Measurements from ENCODE around the gene CACNB2.

Gene CACNB2

DNA sequence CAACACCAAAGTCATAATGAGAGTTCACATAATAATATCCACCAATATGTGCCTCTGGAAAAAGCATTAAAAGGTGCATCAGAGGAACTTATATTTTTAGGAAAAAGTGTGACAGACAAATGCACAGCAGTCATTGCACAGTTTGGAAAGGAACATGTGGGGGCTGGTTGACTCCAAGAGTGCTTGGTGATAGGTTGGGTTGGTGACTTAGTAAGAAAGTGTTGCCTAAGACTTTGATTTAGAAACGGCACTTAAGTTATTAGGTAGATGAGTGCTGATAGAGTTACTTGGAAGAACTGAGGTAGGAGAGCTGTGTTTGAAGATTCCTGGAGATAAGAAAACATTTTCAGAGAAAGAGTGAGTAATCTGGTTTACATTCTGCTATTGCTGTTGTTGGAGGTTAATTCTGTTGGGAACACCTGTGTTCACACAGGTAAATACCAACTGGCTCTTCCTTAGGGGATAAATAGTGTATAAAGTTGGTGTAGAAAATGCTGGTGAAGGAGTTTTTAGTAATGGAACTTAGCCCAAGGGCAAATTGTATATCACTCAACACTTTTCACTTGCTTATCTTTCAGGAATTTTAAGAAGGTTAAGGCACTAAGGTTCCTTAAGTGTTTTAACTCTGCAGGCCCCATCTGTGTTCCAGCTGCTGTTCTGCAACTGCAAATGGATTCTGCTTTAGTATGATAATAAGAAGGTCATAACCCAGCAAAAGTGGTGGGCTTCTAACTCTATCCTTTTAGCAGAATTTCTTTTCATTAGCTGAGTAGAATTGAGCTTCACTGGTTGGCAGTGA, 315.1 kb downstream of the CACNB2 start:
- DNase-seq (ENCODE audit: low read depth in 3 of 3), result no peak

DNA sequence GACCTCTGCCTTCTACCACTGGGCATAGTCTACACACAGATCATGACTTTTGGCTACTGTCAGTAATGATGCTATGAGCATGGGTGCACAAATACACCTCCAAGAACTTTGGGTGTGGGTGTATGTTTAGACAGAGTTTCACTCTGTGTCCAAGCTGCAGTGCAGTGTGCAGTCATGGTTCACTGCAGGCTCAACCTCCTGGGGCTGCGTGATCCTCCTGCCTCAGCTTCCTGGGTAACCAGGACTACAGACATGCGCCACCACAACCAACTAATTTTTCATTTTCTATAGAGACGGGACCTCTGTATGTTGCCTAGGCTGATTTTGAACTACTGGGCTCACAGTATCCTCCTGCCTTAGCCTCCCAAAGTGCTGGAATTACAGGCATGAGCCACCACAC, 316.8 kb downstream of the CACNB2 start:
- DNase-seq (ENCODE audit: low read depth in 3 of 3), result no peak

DNA sequence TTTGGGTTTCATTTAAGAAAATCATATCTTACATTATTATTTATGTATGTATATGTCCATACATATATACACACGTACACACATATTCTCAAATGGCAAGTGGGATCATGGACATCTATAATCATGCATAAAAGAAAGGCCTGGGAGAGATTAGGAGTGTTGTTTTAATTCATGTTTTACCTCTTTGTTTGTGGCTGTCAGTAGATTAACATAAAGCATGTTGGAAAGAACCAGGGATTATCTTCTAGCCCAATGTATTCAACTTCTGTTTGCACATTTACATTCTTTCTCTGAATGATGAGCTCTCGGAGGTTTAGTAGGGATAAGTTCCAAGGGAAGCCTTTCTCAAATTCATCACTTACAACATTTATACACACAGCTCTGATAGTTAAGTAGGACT, 319.8 kb downstream of the CACNB2 start:
- no peak for DNase-seq (ENCODE audit: low read depth in 3 of 3)

DNA sequence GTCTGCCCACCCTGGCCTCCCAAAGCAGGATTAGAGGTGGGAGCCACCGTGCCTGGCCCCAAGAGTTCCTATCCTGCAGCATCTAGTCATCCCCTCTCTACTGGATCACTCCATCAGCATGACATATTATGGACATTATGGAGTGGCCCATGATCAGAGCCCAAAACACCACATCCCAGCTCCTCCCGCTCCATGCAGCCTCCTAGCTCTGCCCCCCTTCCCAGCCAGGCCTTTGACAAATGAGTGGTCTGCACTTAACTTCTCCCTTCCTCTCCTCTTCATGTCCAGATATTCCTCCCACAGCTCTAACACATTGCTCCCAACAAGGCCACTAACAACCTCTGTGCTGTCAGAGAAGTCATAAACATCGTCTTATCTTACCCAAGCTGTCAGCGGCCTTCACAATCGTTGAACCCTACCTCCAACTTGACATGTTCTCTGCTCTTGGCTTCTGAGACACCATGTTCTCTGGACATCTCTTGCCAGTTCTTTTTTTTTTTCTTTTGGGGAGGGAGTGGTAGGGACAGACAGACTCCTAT, 323.5 kb downstream of the CACNB2 start:
- no peak for DNase-seq (ENCODE audit: low read depth in 3 of 3)

DNA sequence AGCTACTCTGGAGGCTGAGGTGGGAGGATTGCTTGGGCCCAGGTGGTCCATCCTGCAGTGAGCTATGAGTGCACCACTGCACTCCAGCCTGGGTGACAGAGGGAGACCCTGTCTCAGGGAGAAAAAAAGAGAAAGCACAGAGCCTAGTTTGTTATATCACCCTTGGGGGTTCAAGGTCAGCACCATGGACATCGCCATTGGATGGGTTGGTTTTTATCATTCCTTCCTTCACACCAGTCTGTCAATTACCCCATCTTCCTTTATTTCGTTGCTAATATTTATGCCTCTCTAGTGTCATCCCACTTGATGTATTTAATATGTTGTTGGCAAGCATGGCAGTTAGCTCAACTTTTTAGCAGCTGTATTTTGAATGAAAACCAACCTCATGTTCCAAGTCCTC, 328.9 kb downstream of the CACNB2 start:
- DNase-seq (ENCODE audit: low read depth in 3 of 3), result no peak

DNA sequence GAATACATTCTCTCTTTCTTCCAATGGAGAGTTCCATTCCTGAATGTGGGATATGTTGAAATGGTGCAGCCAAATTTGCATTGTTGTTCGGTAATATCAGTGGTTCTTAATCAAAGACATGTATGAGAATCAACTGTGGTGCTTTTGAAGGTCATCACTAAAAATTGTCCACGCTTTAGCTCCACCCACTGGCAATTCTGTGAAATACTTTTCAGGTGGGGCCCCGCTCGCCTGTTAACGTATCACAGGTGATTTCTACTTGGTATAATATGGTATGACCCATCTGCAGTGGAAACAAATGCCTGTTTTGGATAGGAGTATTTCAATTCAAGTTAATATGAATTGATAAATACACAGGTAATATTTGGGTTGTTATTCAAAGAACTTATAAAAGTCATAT, 332.8 kb downstream of the CACNB2 start:
- no peak for DNase-seq (ENCODE audit: low read depth in 3 of 3)

DNA sequence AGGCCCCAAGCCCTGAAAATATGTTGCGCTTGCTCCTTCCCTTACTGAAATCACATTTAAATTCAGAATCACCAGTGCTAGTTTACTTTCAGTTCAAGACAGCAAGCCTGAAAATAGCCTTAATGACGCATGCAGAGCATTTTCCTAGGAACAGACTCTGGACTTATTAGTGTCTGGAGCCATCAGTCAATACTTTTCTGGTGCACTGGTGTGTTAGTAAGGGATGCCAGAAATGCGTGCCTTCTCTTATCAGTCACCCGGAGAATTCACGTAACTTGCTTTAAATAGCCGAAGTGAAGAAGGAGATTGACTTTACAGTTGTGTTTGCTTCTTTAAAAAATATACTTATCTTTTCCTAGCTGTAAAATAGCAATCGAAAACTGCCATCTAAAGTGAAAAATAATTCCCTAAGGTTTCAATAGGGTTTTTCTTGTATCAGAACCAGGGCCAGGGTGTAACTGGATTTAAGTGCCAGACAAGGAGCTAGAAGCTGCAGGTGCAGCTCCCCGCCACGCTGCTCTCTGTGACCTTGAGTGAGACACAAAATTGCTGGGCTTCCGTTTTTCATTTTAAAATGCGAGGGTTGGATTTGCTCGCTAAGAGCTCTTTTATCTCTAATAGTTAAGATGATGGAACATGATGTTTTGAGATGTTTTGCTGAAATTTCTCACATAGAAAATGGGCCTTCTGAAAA, 333.3 kb downstream of the CACNB2 start:
- DNase-seq (ENCODE audit: low read depth in 3 of 3), result no peak

DNA sequence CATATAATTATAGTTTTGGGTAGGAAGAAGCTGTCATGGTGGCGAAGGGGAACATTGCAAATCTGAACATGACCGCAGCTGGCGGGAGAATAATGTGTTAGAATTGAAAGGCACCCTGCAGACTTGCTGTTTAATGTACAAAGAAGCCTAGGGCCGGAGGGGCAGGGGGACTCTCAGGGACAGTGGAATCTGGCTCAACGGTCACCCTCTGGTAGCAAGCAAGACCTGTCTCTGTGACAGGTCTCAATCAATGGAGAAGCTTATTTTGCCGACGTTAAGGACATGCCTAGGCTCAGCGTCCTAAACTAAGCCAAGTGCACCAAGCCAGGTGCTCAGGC, 333.9 kb downstream of the CACNB2 start:
- DNase-seq (ENCODE audit: low read depth in 3 of 3), result no peak

DNA sequence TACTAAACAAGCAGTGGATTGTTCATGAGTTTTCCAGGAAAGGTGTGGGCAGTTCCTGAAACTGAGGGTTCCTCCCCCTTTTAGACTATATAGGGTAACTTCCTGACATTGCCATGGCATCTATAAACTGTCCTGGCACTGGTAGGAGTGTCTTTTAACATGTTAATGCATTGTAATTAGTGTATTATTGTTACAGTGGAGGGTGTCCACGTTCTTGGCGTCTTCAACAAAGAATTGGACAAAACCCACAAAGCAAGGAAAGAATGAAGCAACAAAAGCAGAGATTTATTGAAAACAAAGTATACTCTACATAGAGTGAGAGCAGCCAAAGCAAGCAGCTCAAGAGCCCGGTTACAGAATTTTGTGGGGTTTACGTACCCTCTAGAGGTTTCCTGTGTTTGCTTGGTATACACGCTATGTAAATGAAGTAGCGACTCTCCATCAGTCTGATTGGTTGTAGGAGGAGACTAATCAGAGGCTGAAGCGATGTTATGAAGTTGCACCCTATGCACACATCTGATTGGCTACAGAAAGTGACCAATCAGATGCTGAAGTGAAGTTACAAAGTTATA, 335.9 kb downstream of the CACNB2 start:
- DNase-seq (ENCODE audit: low read depth in 3 of 3), result no peak

DNA sequence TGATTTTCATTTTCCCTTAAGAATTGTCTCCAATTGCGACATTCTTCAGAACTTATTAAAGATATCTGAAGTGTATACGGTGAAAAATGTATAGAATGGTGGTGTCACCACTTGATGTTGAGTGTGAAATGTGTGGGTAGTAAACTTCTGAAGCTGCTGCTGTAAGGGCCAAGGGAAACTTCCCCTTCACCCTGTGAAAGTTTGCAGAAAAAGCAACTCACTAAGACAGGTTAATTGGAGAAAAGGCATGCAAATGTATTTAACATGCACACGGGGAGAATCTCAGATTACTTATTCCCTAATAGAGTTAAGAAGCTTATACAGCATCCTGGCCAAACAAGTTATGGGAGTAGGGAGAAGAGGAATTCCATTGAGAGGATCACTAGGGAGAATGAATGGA, 338.1 kb downstream of the CACNB2 start:
- no peak for DNase-seq (ENCODE audit: low read depth in 3 of 3)

DNA sequence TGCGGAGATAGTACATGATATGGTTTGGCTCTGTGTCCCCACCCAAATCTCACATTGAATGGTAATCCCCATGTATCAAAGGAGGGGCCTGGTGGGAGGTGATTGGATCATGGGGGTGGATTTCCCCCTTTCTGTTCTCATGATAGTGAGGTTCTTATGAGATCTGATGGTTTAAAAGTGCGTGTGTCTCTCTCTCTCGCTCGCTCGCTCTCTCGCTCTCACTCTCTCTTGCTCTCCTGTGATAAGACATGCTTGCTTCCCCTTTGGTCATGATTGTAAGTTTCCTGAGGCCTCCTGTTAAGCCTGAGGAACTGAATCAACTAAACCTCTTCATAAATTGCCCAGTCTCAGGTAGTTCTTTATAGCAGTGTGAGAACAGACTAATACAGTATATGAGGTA, 339.3 kb downstream of the CACNB2 start:
- no peak for DNase-seq (ENCODE audit: low read depth in 3 of 3)

DNA sequence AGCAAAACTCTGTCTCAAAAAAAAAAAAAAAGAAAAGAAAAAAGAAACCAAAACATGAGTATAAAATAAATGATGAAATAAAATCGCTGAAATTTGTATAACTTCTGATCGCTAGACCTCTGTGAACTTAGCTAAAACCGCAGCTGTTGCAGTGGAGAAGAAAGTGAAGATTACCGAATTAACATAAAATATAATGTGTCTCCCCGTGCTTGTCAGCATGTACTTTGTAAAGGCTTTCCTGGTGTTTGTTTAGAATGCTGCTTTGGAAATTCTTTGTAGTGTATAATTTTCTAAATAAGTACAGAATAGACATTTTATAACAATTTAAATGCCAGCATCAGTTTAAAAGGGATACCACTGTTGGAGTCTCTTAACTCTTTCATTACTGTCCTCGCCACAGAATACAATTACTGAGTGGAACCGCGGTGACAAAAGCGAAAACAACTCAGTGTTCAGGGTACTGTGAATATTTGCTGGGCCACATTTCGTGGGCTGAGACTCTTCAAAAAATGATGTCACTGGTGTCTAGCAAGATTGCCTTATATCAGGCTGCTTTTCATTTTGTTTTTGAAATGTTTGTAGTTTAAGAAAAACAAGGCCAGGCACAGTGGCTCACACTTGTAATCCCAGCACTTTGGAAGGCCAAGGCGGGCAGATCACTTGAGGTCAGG, 343.4 kb downstream of the CACNB2 start:
- DNase-seq (ENCODE audit: low read depth in 3 of 3), result no peak

DNA sequence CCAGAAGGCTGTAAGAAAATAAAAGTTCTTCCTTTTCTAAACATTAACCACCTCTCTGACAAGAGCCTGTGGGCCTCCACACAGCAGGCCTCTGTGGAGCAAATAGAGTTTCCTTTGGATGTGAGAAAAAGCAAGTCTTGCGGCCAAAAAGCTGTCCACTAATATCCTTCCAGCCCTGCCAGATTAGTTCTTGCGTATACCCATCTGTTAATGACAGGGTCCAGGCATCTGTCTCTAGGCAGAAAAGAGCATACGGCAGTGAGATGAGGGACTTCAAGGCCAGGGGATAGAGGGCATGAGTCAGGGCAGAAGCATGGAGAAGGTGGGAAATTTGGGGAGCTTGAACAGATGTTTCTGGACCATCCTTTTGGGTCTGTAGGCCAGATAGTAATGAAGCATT, 346.2 kb downstream of the CACNB2 start:
- DNase-seq (ENCODE audit: low read depth in 3 of 3), result no peak

DNA sequence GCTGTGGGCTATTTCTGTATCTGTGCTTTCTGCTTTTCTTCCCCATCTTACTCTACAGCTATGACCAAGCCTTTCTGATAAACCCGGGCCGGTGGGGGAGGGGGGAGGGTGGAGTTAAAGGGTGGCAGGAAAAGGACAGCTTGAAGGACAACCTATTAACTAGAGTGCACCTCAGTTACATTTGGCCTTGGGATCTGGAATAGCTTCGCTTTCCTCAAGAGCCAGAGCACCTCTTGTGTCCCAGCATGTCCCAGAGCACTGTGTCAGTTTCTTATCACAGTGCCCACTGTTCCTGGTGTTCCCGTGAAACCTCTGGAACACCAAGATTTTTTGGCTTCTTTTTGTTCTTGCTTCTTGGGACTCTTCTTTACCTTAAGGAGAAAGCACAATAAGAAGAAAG, 350.5 kb downstream of the CACNB2 start:
- DNase-seq (ENCODE audit: low read depth in 3 of 3), result no peak

DNA sequence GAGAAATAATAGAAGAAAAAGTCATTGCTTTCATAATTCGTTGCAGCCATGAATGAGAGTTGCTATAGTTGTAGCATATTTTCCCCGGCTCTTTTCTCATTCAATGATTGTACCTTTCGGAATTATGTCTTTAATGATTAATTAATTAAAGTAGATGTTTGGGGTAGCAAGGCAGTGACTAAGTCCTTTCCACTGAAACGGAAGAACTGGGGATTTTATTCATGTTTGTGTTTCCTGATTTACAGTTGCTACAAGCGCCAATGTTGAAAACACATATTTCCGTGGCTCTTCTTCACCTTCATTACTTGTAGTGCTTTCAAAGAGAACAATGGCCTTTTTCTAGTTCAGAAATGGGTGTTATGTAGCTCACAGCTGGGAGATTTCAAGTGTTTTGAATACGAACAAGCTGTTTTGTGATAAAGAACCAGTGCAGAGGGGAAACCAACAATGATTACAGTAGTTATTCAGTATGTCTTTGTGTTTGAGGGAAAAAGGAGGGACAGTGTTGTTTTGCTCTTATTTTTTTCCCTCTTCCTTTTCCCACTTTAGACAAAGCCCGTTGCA, 357.7 kb downstream of the CACNB2 start:
- DNase-seq (ENCODE audit: low read depth in 3 of 3), result no peak

DNA sequence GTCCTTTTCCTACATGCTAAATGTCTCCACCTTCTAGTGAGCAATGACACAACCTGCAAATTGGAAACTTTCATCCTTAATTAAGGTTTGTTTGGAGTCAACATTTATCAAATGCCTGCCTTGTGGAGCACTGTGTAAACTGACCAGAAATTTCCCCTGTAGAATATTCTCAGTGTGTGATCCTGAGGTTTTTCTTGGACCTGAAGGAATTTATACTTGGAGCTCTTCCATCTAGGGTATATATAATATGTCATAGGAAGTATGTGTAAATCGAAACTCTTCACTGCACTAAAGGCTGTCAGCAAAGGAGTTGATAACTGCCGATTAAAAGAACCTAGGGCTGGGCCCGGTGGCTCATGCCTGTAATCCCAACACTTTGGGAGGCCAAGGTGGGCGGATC, 358.8 kb downstream of the CACNB2 start:
- no peak for DNase-seq (ENCODE audit: low read depth in 3 of 3)

DNA sequence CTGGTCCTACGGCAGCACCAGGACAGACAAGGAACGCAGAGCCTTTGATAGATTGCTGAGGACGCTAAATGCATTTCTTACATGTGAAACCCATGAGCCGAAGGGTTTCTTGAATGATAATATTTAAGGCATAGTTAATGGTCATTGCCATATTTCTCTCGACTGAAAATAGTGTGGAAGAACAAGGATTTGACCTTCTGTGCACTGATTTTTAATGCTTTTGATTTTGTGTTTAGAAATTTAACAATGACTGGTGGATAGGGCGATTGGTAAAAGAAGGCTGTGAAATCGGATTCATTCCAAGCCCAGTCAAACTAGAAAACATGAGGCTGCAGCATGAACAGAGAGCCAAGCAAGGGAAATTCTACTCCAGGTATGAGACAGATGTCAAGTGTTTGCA, 360.4 kb downstream of the CACNB2 start:
- no peak for DNase-seq (ENCODE audit: low read depth in 3 of 3)

DNA sequence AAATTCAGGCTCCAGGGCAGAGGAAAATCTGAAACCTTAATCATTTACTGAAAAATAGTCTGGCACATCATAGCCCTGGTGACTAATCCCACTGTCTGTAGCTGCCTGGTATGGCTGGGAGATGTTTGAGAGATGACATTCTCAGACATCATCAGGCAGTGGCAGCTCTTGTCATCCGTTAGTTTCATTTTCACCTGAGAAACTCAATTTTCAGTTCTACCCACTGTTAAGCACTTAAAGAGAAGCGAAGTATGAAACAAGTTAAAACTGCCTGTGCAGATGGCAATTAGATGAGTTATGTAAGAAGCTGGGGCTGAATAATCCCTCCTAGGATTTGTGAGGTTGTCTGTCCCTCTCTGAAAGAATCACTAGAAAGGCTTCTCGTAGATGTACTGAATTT, 361.0 kb downstream of the CACNB2 start:
- DNase-seq (ENCODE audit: low read depth in 3 of 3), result peak in 1 of 3 experiments; percentile 0

DNA sequence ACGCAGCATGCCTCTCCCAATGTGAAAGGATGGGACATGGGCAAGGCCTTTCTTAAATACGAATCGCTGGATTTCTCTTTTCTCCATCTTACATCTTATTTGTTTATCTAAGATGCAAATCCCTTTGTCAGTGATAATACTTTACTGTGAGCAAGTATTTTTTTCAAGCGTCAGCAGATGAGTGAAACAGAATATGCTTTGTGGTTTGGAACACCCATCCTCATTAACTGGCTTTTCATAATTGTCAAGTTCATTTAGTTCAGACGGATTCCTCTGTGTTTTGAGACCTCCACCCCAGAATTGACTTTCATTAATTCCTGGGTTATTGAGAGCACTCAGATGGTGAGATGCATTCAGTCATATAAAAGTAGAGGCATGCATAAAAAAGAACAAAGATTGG, 361.4 kb downstream of the CACNB2 start:
- DNase-seq (ENCODE audit: low read depth in 3 of 3), result no peak

DNA sequence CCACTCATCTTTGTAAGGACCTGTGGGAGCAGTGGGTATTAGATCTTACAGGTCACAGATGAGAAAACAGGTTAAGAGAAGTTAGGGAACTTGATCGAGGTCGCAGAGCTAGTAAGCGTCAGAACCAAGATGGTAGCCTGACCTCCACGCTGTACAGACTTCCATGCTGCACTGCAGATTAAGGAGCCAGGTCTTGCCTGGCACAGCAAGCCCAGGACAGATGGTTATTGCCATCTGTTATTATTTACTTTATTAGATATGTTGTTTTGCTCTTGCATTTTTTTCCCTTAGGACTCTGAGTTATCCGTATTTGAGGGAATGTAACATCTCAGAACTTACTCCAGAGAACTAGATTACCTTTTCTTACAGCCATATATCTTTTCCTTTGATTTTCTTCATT, 363.9 kb downstream of the CACNB2 start:
- no peak for DNase-seq (ENCODE audit: low read depth in 3 of 3)

DNA sequence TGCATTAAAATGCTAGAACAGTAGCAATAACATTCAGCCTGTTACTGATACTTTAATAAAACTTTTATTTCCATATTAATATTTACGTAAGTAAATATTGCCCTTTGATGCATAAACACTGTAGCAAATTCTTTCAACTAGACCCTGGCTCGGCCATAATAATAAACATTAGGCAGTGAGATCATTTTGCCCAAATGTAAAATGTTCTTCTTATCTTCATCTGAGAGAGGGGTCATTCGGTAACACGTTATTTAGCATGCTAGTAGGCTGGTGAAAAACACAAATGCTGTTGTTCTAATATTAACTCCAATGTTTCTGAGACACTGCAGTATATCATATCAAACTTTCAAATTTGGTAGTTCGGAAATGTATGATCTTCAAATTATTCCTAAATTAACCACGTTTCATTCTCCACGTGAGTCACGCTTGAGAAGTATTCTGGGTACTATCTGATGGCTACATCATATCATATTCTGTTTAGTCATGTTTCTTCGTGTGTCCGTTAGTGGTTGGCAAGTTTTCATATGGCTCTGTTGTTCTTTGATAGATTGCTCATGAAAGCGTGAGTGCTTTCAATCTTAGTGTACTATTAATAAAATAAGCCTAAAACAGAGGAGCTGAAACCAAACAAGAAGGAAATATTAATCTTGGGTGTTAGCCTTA, 365.4 kb downstream of the CACNB2 start:
- no peak for DNase-seq (ENCODE audit: low read depth in 3 of 3)

DNA sequence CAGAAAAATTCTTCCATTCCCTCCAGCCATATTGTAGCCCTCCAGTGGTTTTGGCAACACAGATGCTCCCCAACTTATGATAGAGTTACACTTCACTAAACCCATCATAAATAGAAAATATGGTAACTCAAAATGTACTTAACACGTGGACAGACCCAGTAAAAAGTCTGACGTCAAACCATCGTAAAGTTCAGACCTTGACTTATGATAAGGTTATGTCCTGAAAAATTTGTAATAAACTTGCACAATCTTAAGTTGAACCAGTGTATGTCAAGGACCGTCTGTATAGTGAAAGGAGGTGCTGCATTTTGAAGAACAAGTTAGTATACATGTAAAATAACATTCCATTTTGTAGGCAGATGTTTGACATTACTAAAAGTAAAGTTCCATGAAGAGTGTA, 368.4 kb downstream of the CACNB2 start:
- no peak for DNase-seq (ENCODE audit: low read depth in 3 of 3)
